Rectal smooth muscle tissue (tissue), 1 donor: ENCODE measurements around the gene MAP4K5.
A peak's percentile ranks its signal among the peaks of the same experiment; 100 is the strongest.
"Not testable (repeated sequence)": the region's sequence is repeated elsewhere in the genome, so short reads cannot be mapped to it uniquely, and the experiment has no call there.

Source experiments
- H3K27ac ChIP-seq: one replicate; pipeline ENCODE4 v1.7.0; 2013; ENCODE audit warnings: low read depth, low read length, inconsistent platforms
- H3K27me3 ChIP-seq: one replicate; pipeline ENCODE4 v1.7.0; 2013; ENCODE audit warnings: low read length; ENCODE audit not compliant: control insufficient read depth, insufficient read depth
- H3K36me3 ChIP-seq: one replicate; pipeline ENCODE4 v1.7.0; 2013; ENCODE audit warnings: low read length; ENCODE audit not compliant: control insufficient read depth, insufficient read depth
- H3K4me1 ChIP-seq: one replicate; pipeline ENCODE4 v1.7.0; 2013; ENCODE audit warnings: low read length; ENCODE audit not compliant: control insufficient read depth, insufficient read depth
- H3K4me3 ChIP-seq: one replicate; pipeline ENCODE4 v1.7.0; 2013; ENCODE audit warnings: low read length
- H3K9ac ChIP-seq: one replicate; pipeline ENCODE4 v1.7.0; 2013; ENCODE audit warnings: low read length

Gene MAP4K5

GRCh38 chr14:50545618-50546017, 13.2 kb upstream of the MAP4K5 start:
- H3K9ac ChIP-seq: no peak overlapping the region
- H3K27ac ChIP-seq: no peak overlapping the region
- no peaks in the 10 kb centered on the region for H3K4me1 ChIP-seq
- H3K27me3 ChIP-seq: no peaks in the 10 kb centered on the region
- no peaks in the 10 kb centered on the region for H3K36me3 ChIP-seq
- H3K4me3 ChIP-seq: no peak overlapping the region

- no peaks in the 10 kb centered on the region for H3K27me3 ChIP-seq
- no peak overlapping the region for H3K4me3 ChIP-seq
- no peaks in the 10 kb centered on the region for H3K36me3 ChIP-seq
- no peaks in the 10 kb centered on the region for H3K4me1 ChIP-seq
- no peak overlapping the region for H3K9ac ChIP-seq
- H3K27ac ChIP-seq: no peak overlapping the region
These were observed 12.5 kb upstream of the MAP4K5 start for GRCh38 chr14:50544911-50545310.

- H3K36me3 ChIP-seq: no peaks in the 10 kb centered on the region
These were observed 10.6 kb upstream of the MAP4K5 start for GRCh38 chr14:50542941-50543418.

GRCh38 chr14:50541159-50541567, 8.8 kb upstream of the MAP4K5 start:
- Histone ChIP-seq H3K27me3 (no peaks in the 10 kb centered on the region), H3K4me3 (no peak overlapping the region), H3K36me3 (no peaks in the 10 kb centered on the region), H3K9ac (no peak overlapping the region), H3K4me1 (no peaks in the 10 kb centered on the region), H3K27ac (no peak overlapping the region)

More at GRCh38 chr14:50542941-50543418, 10.6 kb upstream of the MAP4K5 start:
- no peaks in the 10 kb centered on the region for H3K27me3 ChIP-seq
- H3K4me1 ChIP-seq: no peaks in the 10 kb centered on the region
- H3K27ac ChIP-seq: no peak overlapping the region
- H3K9ac ChIP-seq: no peak overlapping the region
- no peak overlapping the region for H3K4me3 ChIP-seq

- Histone ChIP-seq H3K27me3 (no peaks in the 10 kb centered on the region), H3K27ac (no peak overlapping the region), H3K4me1 (no peaks in the 10 kb centered on the region), H3K36me3 (no peaks in the 10 kb centered on the region), H3K4me3 (no peak overlapping the region), H3K9ac (no peak overlapping the region)
These were observed 6.7 kb upstream of the MAP4K5 start for GRCh38 chr14:50539051-50539450.

GRCh38 chr14:50538034-50538433, 5.7 kb upstream of the MAP4K5 start:
- H3K4me1 ChIP-seq, H3K27ac ChIP-seq, H3K27me3 ChIP-seq, H3K36me3 ChIP-seq, H3K4me3 ChIP-seq, H3K9ac ChIP-seq: not testable (repeated sequence)

- Histone ChIP-seq H3K4me3 (no peak overlapping the region), H3K27me3 (no peaks in the 10 kb centered on the region), H3K36me3 (no peaks in the 10 kb centered on the region), H3K27ac (no peak overlapping the region), H3K4me1 (peaks cover 13% of the 10 kb centered on the region), H3K9ac (no peak overlapping the region)
These were observed 2.6 kb upstream of the MAP4K5 start for GRCh38 chr14:50534997-50535396.

- H3K27me3 ChIP-seq: no peaks in the 10 kb centered on the region
- H3K27ac ChIP-seq: no peak overlapping the region
- H3K36me3 ChIP-seq: no peaks in the 10 kb centered on the region
- peaks cover 16% of the 10 kb centered on the region for H3K4me1 ChIP-seq
- H3K9ac ChIP-seq: no peak overlapping the region
- no peak overlapping the region for H3K4me3 ChIP-seq
These were observed 2.0 kb upstream of the MAP4K5 start for GRCh38 chr14:50534416-50534815.

- Histone ChIP-seq H3K27me3 (no peaks in the 10 kb centered on the region), H3K9ac (no peak overlapping the region), H3K4me3 (no peak overlapping the region), H3K36me3 (no peaks in the 10 kb centered on the region), H3K4me1 (peaks cover 16% of the 10 kb centered on the region), H3K27ac (no peak overlapping the region)
These were observed 1.4 kb upstream of the MAP4K5 start for GRCh38 chr14:50533806-50534205.

GRCh38 chr14:50533241-50533705, 904 bp upstream of the MAP4K5 start:
- H3K4me3 ChIP-seq: peak overlapping the region; percentile 89

GRCh38 chr14:50531595-50532501, 521 bp downstream of the MAP4K5 start:
- Histone ChIP-seq H3K9ac (peak overlapping the region; percentile 85), H3K4me3 (peak overlapping the region; percentile 89), H3K4me1 (peaks cover 16% of the 10 kb centered on the region), H3K36me3 (no peaks in the 10 kb centered on the region), H3K27ac (peak overlapping the region; percentile 90), H3K27me3 (no peaks in the 10 kb centered on the region)

More at GRCh38 chr14:50533241-50533705, 904 bp upstream of the MAP4K5 start:
- Histone ChIP-seq H3K9ac (peak overlapping the region; percentile 63), H3K27me3 (no peaks in the 10 kb centered on the region), H3K4me1 (peaks cover 16% of the 10 kb centered on the region), H3K27ac (peak overlapping the region; percentile 90), H3K36me3 (no peaks in the 10 kb centered on the region)

GRCh38 chr14:50530794-50531365, 1.5 kb downstream of the MAP4K5 start:
- Histone ChIP-seq H3K27ac (peak overlapping the region; percentile 19), H3K9ac (no peak overlapping the region), H3K27me3 (no peaks in the 10 kb centered on the region), H3K36me3 (no peaks in the 10 kb centered on the region), H3K4me3 (peak overlapping the region; percentile 89), H3K4me1 (peaks cover 16% of the 10 kb centered on the region)
